Breast epithelium (tissue), 3 donors: Measurements from ENCODE around the gene SLC5A6.

Experiments
- POLR2A ChIP-seq: fragments of 450-650 bp; IDR thresholded peaks from one replicate; pipeline ENCODE4 v1.6.1; 2016; ENCODE audit warnings: antibody characterized with exemption, mild to moderate bottlenecking, moderate library complexity
- TF ChIP-seq, protein P1 (sequence below), 3 donors: fragments of 450-650 bp; IDR thresholded peaks; one replicate each; pipeline ENCODE4 v1.5.1; 2016 to 2017; ENCODE audit warnings: antibody characterized with exemption in 3 of 3, mild to moderate bottlenecking in 3 of 3, moderate library complexity in 3 of 3

GRCh38 chr2:27206346-27206745 is 5.7 kb downstream of the SLC5A6 start:
- TF ChIP-seq, protein P1, sequence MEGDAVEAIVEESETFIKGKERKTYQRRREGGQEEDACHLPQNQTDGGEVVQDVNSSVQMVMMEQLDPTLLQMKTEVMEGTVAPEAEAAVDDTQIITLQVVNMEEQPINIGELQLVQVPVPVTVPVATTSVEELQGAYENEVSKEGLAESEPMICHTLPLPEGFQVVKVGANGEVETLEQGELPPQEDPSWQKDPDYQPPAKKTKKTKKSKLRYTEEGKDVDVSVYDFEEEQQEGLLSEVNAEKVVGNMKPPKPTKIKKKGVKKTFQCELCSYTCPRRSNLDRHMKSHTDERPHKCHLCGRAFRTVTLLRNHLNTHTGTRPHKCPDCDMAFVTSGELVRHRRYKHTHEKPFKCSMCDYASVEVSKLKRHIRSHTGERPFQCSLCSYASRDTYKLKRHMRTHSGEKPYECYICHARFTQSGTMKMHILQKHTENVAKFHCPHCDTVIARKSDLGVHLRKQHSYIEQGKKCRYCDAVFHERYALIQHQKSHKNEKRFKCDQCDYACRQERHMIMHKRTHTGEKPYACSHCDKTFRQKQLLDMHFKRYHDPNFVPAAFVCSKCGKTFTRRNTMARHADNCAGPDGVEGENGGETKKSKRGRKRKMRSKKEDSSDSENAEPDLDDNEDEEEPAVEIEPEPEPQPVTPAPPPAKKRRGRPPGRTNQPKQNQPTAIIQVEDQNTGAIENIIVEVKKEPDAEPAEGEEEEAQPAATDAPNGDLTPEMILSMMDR (IDR thresholded peaks at IDR 0.05): no peak
- no peak for TF ChIP-seq POLR2A
